Endometrium (tissue), 2 donors: ENCODE measurements around the gene AKNAD1.
A peak's percentile ranks its signal among the peaks of the same experiment; 100 is the strongest.

Experiments
- FAIRE-seq: peaks from 2 replicates; lab custom pipeline; 2012; peaks lifted over from hg19 to GRCh38; lab: Jason Lieb, UNC
- donor health status: control.
- donor health status: control.

AKNAD1 gene

DNA sequence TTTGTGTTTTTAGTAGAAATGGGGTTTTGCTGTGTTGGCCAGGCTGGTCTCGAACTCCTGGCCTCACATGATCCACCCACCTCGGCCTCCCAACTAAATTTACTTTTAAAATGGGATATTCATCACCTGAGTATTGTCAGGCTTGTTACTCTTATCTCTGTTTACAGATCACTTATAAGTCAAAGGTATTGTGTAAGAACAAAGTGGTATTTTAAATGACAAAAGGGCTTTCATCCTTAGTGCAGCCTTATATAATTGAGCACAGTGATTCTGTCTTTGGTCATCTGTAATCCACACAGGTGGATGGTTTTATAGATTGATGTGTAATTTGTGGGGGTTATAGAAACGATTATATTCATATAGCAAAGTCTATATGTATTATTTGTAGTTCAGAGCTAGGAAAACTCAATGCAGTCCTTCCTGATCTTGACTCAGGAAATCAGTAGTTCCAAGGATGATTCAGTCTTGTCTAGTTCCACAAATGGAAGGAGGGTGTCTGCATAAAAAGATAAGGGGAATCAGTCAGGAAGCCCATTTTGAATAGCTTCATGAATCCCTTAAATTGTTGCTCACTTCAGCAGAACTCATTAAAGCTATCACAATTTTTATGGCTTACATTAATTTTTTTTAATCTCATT lies 75.8 kb downstream of the AKNAD1 start:
- FAIRE-seq, result no peak

GRCh38 chr1:108779455-108779854 lies 77.4 kb downstream of the AKNAD1 start:
- no peak for FAIRE-seq

- FAIRE-seq, result peak; percentile 18
Observed at GRCh38 chr1:108777839-108778238, 79.1 kb downstream of the AKNAD1 start.

DNA sequence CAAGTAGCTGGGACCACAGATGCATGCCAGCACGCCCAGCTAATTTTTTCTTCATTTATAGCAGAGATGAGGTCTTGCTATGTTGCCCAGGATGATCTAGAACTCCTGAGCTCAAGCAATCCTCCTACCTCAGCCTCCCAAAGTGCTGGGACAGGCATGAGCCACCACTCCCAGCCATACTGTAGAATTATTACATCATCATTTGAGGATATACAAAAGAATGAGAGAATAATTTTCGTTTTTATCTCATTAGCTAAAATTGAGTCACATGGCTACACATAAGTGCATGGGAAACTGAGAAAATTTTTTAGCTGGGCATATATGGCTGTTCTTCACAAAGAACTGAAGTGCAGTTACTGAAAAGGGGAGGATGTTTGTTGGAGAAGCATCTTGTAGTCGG lies 89.2 kb downstream of the AKNAD1 start:
- FAIRE-seq, result no peak

- FAIRE-seq, result no peak
Observed at GRCh38 chr1:108767115-108767514, 89.8 kb downstream of the AKNAD1 start.
